Measurements from ENCODE around the gene CTRB1. TPM values are rescaled to one million over a fixed set of nuclear protein-coding genes. Genes with fewer than 3 reads are reported as not detected.
A peak's percentile ranks its signal among the peaks of the same experiment; 100 is the strongest.

Gene CTRB1
- total RNA-seq, 1 experiment from 2014 or later = 5.6 TPM

GRCh38 chr16:75244225-75244809, 25.5 kb downstream of the CTRB1 start:
- H3K27ac ChIP-seq (ENCODE audit: low read depth, low read length) = peak overlapping the region; percentile 97
- POLR2A ChIA-PET = interaction anchor here (1.1 to 2.0 kb wide), 2 partner anchors 10 to 61 kb away, joined by 3 to 10 read pairs; no protein-coding TSS in a partner anchor
- no peak overlapping the region for H2AFZ ChIP-seq (ENCODE audit: low read depth, low read length, poor library complexity, severe bottlenecking)
- no TSS peak for BruUV-seq (replicated peaks)
- intact Hi-C loops (cut with micrococcal nuclease) = no loop called here
- peak overlapping the region; percentile 64 for H3K4me2 ChIP-seq (ENCODE audit: low read length)
- H4K20me1 ChIP-seq (ENCODE audit: insufficient read depth) = no peaks in the 10 kb centered on the region
- H3K4me3 ChIP-seq (replicated peaks in 1 of 2; ENCODE audit: low read depth in 1 of 2, low read length in 2 of 2) = peak overlapping the region in 1 of 2 experiments; percentile 30; a peak in 2 of 4 replicates
- ATAC-seq = peak; percentile 22
- no peak for DNase-seq (ENCODE audit: low read depth, low spot score)
- H3K79me2 ChIP-seq (ENCODE audit: insufficient read depth, low read length) = peaks cover 85% of the 10 kb centered on the region
- peak overlapping the region; percentile 67 for H3K9ac ChIP-seq (ENCODE audit: low read length)
- TF ChIP-seq CTCF (IDR thresholded peaks at IDR 0.05 in 2 of 3, conservative IDR thresholded peaks at IDR 0.05 in 1 of 3; ENCODE audit: borderline replicate concordance in 1 of 3, insufficient read depth in 1 of 3, low read depth in 2 of 3, low read length in 2 of 3) = peak in 2 of 3 experiments; percentile 12 to 24; a peak in 1 of 6 replicates
- no peak for TF ChIP-seq SIN3A (IDR thresholded peaks at IDR 0.05; ENCODE audit: low read depth)
- no peak for TF ChIP-seq ZFX (IDR thresholded peaks at IDR 0.05)
- RAD21 ChIA-PET (ENCODE audit: low non-redundant PET in 1 of 2, low total read pairs in 2 of 2, uncharacterized antibody in 2 of 2, unreplicated experiment in 2 of 2) = interaction anchor here (1.1 to 1.8 kb wide), 2 partner anchors 61 to 141 kb away, joined by 3 to 4 read pairs; no protein-coding TSS in a partner anchor
- no peaks in the 10 kb centered on the region for H3K9me3 ChIP-seq (ENCODE audit: control insufficient read depth in 1 of 2, insufficient read depth in 1 of 2, low read depth in 1 of 2, low read length in 2 of 2)
- no peaks in the 10 kb centered on the region for H3K27me3 ChIP-seq (ENCODE audit: insufficient read depth, low read length)
- H3K36me3 ChIP-seq (ENCODE audit: control insufficient read depth in 1 of 2, insufficient read depth in 2 of 2, low read length in 2 of 2) = peaks cover 6 to 12% of the 10 kb centered on the region in 2 experiments; a peak in 2 of 4 replicates
- peaks cover 67 to 69% of the 10 kb centered on the region in 2 experiments for H3K4me1 ChIP-seq (ENCODE audit: control insufficient read depth in 1 of 2, insufficient read depth in 2 of 2, low read length in 2 of 2)
- H3K9me2 ChIP-seq (ENCODE audit: insufficient read depth) = no peaks in the 10 kb centered on the region
- CTCF ChIA-PET = interaction anchor here (0.7 to 1.9 kb wide), 3 partner anchors 10 to 148 kb away, joined by 3 to 12 read pairs (median 3); no protein-coding TSS in a partner anchor
